HG02798 (cell line): Measurements from ENCODE around the gene THUMPD1.
"Not testable (repeated sequence)": the region's sequence is repeated elsewhere in the genome, so short reads cannot be mapped to it uniquely, and the experiment has no call there.

Experiments used
- ATAC-seq: cut with Tn5 transposase; IDR thresholded peaks from one replicate; pipeline ENCODE4 v1.9.1; 2021; ENCODE audit warnings: mild to moderate bottlenecking; ENCODE audit not compliant: unreplicated experiment, poor library complexity

The THUMPD1 gene

DNA sequence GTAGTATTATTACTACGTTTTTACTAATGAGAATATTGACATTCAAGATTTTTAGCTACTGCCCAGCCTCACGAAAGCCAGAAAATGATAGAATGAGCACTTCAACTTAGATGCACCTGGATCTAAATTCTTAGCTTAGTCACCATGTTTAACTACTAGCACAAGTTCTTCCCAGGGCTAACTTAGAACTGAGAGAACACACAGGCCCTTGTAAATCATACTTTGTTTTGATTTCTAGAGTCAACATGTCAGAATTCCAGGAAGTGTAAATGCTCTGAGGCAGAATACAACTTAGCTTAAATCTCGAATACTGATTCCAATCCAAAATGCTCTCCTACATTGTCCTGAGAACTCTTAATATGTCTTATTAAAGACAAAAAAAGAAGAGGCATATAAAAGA lies 37.3 kb downstream of the THUMPD1 start:
- ATAC-seq = no peak

DNA sequence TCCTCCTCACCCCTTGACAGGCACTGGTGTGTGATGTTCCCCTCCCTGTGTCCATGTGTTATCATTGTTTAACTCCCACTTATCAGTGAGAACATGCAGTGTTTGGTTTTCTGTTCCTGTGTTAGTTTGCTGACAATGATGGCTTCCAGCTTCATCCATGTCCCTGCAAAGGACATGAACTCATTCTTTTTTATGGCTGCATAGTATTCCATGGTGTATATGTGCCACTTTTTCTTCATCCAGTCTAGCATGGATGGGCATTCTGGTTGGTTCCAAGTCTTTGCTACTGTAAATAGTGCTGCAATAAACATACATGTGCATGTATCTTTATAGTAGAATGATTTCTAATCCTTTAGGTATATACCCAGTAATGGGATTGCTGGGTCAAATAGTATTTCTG lies 39.9 kb downstream of the THUMPD1 start:
- not testable (repeated sequence) for ATAC-seq

DNA sequence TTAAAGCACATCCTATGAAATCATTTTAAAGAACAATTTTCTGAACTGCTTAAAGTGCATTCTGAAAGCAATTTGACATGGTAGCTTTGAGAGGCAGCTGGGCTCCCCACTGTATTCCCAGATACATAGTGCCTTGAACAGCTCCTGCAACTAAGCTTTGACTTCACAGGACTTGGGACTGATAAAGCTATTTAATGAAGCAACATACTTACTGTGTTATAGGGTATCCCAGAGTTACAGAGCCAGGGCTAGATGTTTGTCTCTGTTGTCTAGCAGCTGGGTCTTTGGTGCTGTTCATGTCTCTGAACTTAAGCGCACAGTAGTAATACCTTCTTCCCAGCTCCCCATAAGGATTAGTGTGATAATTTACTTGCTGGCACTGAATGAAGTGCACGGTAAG lies 45.0 kb downstream of the THUMPD1 start:
- no peak for ATAC-seq

DNA sequence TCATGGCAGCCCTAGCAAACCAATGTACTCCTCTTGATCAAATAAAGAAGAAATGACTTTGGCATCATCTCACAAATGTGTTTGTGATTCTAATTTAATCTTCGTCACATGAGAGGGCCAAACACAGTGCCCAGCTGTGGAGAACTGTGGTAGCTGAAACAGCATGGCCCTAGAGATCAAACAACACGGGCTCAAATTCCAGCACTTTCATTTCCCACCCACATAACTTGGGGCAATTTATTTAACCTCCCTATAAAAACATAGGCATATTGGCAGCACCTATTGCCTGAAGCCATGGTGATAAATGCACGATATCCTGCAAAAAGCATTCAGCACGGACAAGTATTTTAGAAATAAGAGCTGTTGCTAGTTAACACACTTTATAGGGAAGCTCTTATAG lies 46.6 kb downstream of the THUMPD1 start:
- no peak for ATAC-seq

DNA sequence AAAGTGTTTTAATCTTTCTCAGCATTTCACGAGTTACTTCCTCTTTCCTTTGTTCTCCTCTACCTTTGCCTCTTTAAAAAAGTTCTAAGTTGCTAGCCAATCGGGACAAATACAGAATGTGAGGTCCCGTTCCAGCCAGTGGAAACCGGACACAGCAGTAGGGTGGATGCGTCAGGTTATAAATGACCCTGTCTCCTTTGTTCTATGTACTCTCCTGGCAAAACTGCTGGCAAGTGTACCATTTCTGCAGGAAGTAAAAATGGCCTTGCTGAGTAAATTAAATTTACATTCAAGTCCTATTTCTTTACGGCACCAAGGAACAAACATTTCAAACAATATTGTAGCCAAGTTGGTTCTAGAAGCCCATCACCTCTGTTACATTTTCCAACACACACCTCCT lies 47.5 kb downstream of the THUMPD1 start:
- not testable (repeated sequence) for ATAC-seq

DNA sequence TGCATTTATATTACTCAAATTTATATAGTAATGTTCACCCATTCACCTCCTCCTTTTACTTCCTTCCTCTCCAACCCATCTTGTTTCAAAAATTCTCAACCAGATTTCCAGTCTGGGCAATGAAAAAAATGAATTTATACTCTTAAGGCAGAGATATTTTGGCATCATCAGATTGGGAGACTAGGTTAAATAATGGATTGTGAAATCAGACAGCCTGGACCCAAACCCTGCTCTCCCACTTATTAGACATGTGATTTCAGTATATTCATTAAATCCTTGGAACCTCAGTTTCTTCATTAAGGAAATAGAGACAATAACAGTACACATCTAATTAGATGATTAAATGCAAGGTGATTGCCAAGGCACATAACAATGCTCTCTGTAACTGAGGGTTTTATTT lies 52.0 kb downstream of the THUMPD1 start:
- no peak for ATAC-seq

DNA sequence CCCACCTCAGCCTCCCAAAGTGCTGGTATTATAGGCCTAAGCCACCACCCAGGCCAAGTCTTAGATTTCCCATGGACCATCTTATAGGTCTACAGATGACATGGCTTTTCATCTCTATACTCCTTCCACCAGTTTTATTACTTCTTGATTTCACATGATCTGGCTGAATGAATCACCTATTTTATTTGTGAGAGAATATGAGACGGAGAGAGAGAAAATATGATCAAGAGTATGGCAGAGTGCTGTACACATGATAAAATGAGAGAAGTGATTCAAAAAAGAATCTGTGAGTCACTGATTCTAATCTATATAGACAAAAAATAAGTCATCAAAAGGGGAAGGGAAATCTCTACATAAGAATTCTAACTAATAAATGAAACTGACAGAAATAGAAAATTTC lies 57.8 kb downstream of the THUMPD1 start:
- no peak for ATAC-seq
